PFSK-1 (cell line): ENCODE results near the gene NMRK2.

Experiments
- FOXP2 ChIP-seq: optimal IDR thresholded peaks from 2 replicates; pipeline ENCODE3; 2011; ENCODE audit warnings: borderline replicate concordance, control low read depth, inconsistent platforms; ENCODE audit not compliant: insufficient read depth; ENCODE audit errors: extremely low read length, extremely low read depth
- POLR2AphosphoS5 ChIP-seq: IDR thresholded peaks from 2 replicates; pipeline ENCODE4 v1.6.1; 2012; ENCODE audit warnings: low read depth, mild to moderate bottlenecking, control low read depth, low read length, moderate library complexity
- SIN3A ChIP-seq: IDR thresholded peaks from 2 replicates; pipeline ENCODE4 v1.6.1; 2012; ENCODE audit warnings: mild to moderate bottlenecking, low read length, moderate library complexity, borderline replicate concordance; ENCODE audit not compliant: insufficient read depth
- TAF1 ChIP-seq: IDR thresholded peaks from 2 replicates; pipeline ENCODE4 v1.6.1; 2012; ENCODE audit warnings: low read length, control low read depth, borderline replicate concordance; ENCODE audit not compliant: insufficient read depth
- TF ChIP-seq, protein P1 (sequence below), 2 experiments: IDR thresholded peaks; 2 replicates each; pipeline versions ENCODE4 v1.6.1 to v1.8.0; 2011 to 2012; ENCODE audit warnings: low read depth in 2 of 2, low read length in 2 of 2, control low read depth in 1 of 2, inconsistent platforms in 1 of 2, mild to moderate bottlenecking in 1 of 2, moderate library complexity in 1 of 2; ENCODE audit not compliant: insufficient read depth in 1 of 2

DNA sequence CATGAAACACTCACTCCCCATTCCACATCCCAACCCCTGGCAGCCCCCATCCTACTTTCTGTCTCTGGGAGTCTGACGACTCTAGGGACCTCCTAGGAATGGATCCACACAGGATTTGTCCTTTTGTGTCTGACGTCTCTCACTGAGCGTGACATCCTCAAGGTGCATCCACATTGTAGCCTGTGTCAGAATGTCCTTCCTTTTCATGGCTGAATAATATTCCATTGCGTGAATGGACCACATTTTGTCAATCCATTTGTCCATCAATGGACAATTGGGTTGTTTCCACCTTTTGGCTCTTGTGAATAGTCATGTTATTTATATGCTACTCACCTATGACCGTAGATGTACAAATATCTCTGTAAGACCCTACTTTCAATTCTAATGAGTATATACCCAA is 16.8 kb upstream of the NMRK2 start:
- TF ChIP-seq POLR2AphosphoS5 (no peak), SIN3A (no peak), TAF1 (no peak), FOXP2 (no peak)
- TF ChIP-seq, protein P1, sequence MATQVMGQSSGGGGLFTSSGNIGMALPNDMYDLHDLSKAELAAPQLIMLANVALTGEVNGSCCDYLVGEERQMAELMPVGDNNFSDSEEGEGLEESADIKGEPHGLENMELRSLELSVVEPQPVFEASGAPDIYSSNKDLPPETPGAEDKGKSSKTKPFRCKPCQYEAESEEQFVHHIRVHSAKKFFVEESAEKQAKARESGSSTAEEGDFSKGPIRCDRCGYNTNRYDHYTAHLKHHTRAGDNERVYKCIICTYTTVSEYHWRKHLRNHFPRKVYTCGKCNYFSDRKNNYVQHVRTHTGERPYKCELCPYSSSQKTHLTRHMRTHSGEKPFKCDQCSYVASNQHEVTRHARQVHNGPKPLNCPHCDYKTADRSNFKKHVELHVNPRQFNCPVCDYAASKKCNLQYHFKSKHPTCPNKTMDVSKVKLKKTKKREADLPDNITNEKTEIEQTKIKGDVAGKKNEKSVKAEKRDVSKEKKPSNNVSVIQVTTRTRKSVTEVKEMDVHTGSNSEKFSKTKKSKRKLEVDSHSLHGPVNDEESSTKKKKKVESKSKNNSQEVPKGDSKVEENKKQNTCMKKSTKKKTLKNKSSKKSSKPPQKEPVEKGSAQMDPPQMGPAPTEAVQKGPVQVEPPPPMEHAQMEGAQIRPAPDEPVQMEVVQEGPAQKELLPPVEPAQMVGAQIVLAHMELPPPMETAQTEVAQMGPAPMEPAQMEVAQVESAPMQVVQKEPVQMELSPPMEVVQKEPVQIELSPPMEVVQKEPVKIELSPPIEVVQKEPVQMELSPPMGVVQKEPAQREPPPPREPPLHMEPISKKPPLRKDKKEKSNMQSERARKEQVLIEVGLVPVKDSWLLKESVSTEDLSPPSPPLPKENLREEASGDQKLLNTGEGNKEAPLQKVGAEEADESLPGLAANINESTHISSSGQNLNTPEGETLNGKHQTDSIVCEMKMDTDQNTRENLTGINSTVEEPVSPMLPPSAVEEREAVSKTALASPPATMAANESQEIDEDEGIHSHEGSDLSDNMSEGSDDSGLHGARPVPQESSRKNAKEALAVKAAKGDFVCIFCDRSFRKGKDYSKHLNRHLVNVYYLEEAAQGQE (IDR thresholded peaks at IDR 0.05; ENCODE audit: insufficient read depth in 1 of 2, low read depth in 2 of 2, low read length in 2 of 2) = no peak
